MM.1S (cell line): ENCODE measurements around the gene DHDH.

Experiments
- EZH2 ChIP-seq: fragments of 300-600 bp; sonication (generic); optimal IDR thresholded peaks from 2 replicates; pipeline ENCODE3; 2017; ENCODE audit warnings: low read depth, mild to moderate bottlenecking, antibody characterized with exemption, low read length, mixed read lengths
- EZH2phosphoT487 ChIP-seq: fragments of 300-600 bp; sonication (generic); IDR thresholded peaks from 2 replicates; pipeline ENCODE4 v1.6.1; 2018; ENCODE audit warnings: antibody characterized with exemption, low read length
- TF ChIP-seq, protein P1 (sequence below): fragments of 300-600 bp; sonication (generic); IDR thresholded peaks from 2 replicates; pipeline ENCODE4 v1.5.1; 2016; ENCODE audit warnings: antibody characterized with exemption, low read length, mixed read lengths

DNA sequence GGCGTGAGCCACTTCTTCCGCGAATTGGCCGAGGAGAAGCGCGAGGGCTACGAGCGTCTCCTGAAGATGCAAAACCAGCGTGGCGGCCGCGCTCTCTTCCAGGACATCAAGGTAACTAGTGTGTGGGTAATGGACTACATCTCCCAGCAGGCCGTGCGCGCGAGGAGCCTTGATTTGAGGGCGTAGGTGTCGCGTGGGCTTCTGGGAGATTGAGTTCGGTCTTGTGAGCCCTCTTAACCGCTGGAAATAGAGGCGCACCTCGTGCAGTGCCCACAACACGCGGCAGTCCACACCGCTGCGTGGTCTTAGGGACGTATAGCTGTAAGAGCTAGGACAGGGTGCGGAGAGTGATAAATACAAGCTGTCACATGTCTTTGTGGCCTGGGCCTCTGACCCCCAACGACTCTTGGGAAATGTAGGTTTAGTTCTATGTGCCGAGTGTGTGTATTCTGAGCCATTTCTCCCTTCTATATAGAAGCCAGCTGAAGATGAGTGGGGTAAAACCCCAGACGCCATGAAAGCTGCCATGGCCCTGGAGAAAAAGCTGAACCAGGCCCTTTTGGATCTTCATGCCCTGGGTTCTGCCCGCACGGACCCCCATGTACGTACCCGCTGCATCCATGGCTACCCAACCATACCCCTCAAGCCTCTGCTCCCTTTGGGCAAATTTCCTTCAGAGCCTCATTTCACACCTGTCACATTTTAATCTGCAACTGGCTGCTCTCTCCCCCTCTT lies 32.5 kb downstream of the DHDH start:
- TF ChIP-seq EZH2phosphoT487: no peak
- TF ChIP-seq, protein P1, sequence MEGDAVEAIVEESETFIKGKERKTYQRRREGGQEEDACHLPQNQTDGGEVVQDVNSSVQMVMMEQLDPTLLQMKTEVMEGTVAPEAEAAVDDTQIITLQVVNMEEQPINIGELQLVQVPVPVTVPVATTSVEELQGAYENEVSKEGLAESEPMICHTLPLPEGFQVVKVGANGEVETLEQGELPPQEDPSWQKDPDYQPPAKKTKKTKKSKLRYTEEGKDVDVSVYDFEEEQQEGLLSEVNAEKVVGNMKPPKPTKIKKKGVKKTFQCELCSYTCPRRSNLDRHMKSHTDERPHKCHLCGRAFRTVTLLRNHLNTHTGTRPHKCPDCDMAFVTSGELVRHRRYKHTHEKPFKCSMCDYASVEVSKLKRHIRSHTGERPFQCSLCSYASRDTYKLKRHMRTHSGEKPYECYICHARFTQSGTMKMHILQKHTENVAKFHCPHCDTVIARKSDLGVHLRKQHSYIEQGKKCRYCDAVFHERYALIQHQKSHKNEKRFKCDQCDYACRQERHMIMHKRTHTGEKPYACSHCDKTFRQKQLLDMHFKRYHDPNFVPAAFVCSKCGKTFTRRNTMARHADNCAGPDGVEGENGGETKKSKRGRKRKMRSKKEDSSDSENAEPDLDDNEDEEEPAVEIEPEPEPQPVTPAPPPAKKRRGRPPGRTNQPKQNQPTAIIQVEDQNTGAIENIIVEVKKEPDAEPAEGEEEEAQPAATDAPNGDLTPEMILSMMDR: no peak
- no peak for TF ChIP-seq EZH2
